ENCODE measurements around the gene USP27X.

The USP27X gene

DNA sequence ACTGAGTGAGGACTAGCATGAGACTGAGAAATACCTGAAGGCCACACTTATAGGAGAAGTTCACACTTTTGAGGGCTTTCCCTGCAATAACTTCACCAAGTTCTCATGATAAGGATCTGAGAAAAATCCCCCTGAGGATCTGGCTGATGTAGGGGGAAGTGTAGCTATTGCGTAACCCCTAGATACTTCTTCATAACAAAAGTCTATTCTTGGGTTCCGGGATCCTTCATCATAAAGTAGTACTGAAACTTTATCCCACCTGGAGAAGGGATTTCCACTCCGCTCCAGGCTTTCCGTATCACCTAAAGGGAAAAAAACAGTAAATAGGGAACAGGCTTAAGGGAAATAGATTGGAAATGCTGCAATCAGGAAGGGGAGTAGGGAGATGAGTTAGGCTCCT is 13.3 kb downstream of the USP27X start:
- DNase-seq, result no peak

DNA sequence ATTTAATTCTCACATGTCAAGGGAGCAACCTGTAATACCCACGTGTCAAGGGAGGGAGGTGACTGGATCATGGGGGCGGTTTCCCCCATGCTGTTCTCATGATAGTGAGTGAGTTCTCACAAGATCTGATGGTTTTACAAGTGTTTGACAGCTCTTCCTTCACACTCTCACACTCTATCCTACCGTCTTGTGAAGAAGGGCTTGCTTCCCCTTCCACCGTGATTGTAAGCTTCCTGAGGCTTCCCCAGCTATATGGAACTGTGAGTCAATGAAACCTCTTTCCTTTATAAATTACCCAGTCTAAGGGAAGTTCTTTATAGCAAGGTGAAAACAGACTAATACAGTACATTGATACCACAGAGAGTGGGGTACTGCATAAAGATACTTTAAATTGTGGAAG is 17.7 kb downstream of the USP27X start:
- DNase-seq, result no peak

DNA sequence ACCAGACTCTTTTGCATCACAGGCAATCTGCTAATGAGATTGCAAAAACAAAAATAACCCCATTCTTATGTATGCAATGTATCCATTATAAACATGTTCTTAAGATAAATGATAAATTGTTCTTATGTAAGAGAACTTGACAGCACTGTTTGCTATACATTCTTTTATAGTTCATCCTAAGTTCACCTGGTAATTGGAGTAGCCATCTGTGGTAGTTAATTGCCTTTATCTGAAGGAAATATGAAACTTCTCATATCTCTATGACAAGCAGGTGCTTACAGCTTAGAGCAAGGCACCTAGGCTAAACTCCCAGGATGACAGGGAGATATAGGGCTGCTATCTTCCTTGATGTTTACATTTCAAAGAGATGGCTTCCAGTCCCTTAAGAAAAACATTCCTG is 21.8 kb downstream of the USP27X start:
- DNase-seq, result no peak

- DNase-seq, result no peak
Measured at GRCh38 chrX:49910344-49910743, 31.1 kb downstream of the USP27X start.

GRCh38 chrX:49912086-49912485 is 32.8 kb downstream of the USP27X start:
- DNase-seq, result no peak

GRCh38 chrX:49912861-49913260 is 33.6 kb downstream of the USP27X start:
- no peak for DNase-seq

- DNase-seq, result peak; percentile 6 to 34
Measured at GRCh38 chrX:49915361-49916222, 36.3 kb downstream of the USP27X start.

DNA sequence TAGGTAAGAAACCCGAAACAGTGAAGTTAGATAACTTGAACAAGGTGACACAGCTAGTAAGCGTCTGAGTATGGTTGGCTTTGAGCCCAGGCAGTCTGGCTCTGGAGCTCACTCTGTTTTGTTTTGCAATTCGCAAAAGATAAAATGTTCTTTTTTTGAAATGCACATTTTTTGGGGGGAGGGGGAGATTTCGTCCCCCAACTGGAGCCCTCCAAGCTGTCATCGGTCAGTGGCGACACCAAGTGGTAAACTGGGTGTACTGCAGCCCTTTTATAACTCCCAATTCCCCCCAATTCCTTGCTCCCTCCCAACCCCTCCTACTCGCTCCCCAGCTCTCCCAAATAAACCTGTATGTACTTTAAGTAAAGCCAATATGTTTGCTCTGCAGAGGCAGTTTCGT is 40.3 kb downstream of the USP27X start:
- DNase-seq, result peak; percentile 1 to 9

DNA sequence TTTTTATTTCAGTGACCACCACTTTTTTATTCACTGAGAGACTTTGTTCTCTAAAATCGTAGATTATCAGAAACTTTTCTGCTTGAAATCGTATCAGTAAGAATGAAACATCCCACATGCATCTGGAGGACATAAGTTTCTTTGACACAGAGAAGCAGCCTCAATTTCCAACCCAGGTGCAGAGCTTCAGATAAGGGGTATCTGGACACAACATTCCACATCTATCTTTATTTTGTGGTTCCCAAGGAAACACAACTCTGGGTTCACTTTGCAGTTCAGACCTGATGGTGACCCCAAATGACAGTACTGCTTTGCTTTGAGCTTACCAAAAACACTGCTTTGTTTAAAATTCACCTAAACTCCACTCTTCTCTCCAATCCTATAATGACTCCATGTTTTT is 41.8 kb downstream of the USP27X start:
- DNase-seq, result no peak

GRCh38 chrX:49922291-49923241 is 43.3 kb downstream of the USP27X start, which contains the start of gene CLCN5:
Gene CLCN5 (plus strand): TSS chrX:49922596. CDS start chrX:49925299, 2,703 bp downstream.
- peak; percentile 88 to 95 for DNase-seq

DNA sequence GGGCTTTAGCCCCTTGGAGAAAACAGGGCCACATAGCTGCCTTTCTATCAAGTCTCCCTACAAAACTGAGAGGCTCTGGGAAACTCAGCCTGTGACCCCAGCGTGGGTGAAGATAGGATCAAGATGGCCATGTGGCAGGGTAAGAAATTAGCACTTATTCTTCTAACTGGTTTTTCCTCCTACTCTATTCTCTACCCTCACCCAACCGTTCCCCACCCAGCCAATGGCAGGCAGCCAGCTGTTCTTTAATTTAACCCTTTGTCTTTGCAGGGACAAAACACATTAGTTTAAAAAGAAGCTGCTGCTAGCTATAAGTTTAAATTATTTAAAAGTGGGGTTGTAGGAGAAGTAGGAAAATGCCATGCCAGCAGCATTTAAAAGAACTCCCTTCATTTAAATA is 45.9 kb downstream of the USP27X start:
- DNase-seq, result no peak

GRCh38 chrX:49930039-49930438 is 50.8 kb downstream of the USP27X start:
- DNase-seq, result no peak
